K562 (cell line): ENCODE results near the gene RARG. TPM values are rescaled to one million over a fixed set of nuclear protein-coding genes. Genes with fewer than 3 reads are reported as not detected.
"Not testable (repeated sequence)": the region's sequence is repeated elsewhere in the genome, so short reads cannot be mapped to it uniquely, and the experiment has no call there.

Experiments used
- ATAC-seq: fragments of 200-7000 bp; cut with Tn5 transposase; 3 replicates; pipeline ENCODE4 v1.9.1; 2020; ENCODE audit warnings: moderate library complexity
- BruUV-seq: library from RNA; stranded (reverse); fragments of 400-500 nt; replicated peaks from 2 replicates; lab custom pipeline; 2021; lab: Mats Ljungman, UMichigan
- CTCF ChIA-PET: fragments of 300-600 bp; formaldehyde crosslinking; extraction: SDS; loops from one replicate; lab custom pipeline; 2021; ENCODE audit warnings: low intra/inter-chr PET ratio; lab: Yijun Ruan, JAX
- POLR2A ChIA-PET: fragments of 300-600, 350-650 bp; sonication (Branson Sonifier 250); formaldehyde crosslinking; extraction: SDS; loops from one replicate; lab custom pipeline; 2021; ENCODE audit warnings: antibody characterized with exemption, inconsistent platforms; lab: Yijun Ruan, JAX
- DNase-seq, 4 experiments: peaks; one replicate each; pipeline versions ENCODE4 v3.0.0 to v3.0.0-alpha.2; 2011 to 2018; ENCODE audit warnings: low spot score in 3 of 4, mixed read lengths in 3 of 4; ENCODE audit errors: extremely low read depth in 1 of 4
- FAIRE-seq: peaks from 2 replicates; lab custom pipeline; 2011; peaks lifted over from hg19 to GRCh38; lab: Jason Lieb, UNC
- H2AFZ ChIP-seq: 2 replicates; pipeline ENCODE4 v1.6.0; 2011; ENCODE audit warnings: low read depth, low read length, control low read depth, inconsistent platforms
- H3K27ac ChIP-seq: fragments of 200-600 bp; 3 replicates; pipeline ENCODE4 v1.8.0; 2011; ENCODE audit warnings: low read depth, mild to moderate bottlenecking, control low read depth, inconsistent platforms, low read length, moderate library complexity, mixed read lengths; ENCODE audit errors: extremely low read depth
- H3K27me3 ChIP-seq, 2 experiments: fragments of 300-600 bp in 1 of 2; 2 replicates in 1 of 2; 3 replicates in 1 of 2; pipeline versions ENCODE4 v1.6.0 to v1.8.0; 2011; ENCODE audit warnings: inconsistent platforms in 2 of 2, low read length in 2 of 2, mild to moderate bottlenecking in 1 of 2, mixed read lengths in 1 of 2, moderate library complexity in 1 of 2; ENCODE audit not compliant: control insufficient read depth in 2 of 2, insufficient read depth in 2 of 2
- H3K36me3 ChIP-seq: fragments of 300-600 bp; 3 replicates; pipeline ENCODE4 v1.8.0; 2011; ENCODE audit warnings: mild to moderate bottlenecking, low read length, inconsistent platforms; ENCODE audit not compliant: control insufficient read depth, insufficient read depth
- H3K4me1 ChIP-seq, 2 experiments: fragments of 200-600 bp in 1 of 2; replicated peaks in 1 of 2; 2 replicates in 1 of 2; 3 replicates in 1 of 2; pipeline versions ENCODE4 v1.5.1 to v1.8.0; 2011; ENCODE audit warnings: inconsistent platforms in 2 of 2, low read length in 2 of 2, mild to moderate bottlenecking in 1 of 2, mixed read lengths in 1 of 2, moderate library complexity in 1 of 2; ENCODE audit not compliant: control insufficient read depth in 2 of 2, insufficient read depth in 2 of 2
- H3K4me2 ChIP-seq: 2 replicates; pipeline ENCODE4 v1.6.1; 2011; ENCODE audit warnings: low read length, control low read depth, inconsistent platforms, mixed read lengths; ENCODE audit not compliant: insufficient read depth
- H3K4me3 ChIP-seq: fragments of 200-600 bp; sonication (generic), shearing (Covaris generic); 2 replicates; pipeline ENCODE4 v1.5.1; 2016; ENCODE audit warnings: control low read depth, inconsistent platforms
- H3K79me2 ChIP-seq: fragments of 200-600 bp; 3 replicates; pipeline ENCODE4 v1.8.0; 2011; ENCODE audit warnings: low read length, inconsistent platforms; ENCODE audit not compliant: control insufficient read depth, insufficient read depth
- H3K9ac ChIP-seq, 2 experiments: 2 replicates each; pipeline versions ENCODE4 v1.6.0 to v1.6.1; 2011; ENCODE audit warnings: low read depth in 2 of 2, low read length in 2 of 2, control low read depth in 1 of 2, inconsistent platforms in 1 of 2, mild to moderate bottlenecking in 1 of 2, mixed read lengths in 1 of 2; ENCODE audit not compliant: insufficient read depth in 1 of 2
- H3K9me1 ChIP-seq: one replicate; pipeline ENCODE4 v1.6.0; 2011; ENCODE audit warnings: inconsistent platforms, mild to moderate bottlenecking, low read length, moderate library complexity; ENCODE audit not compliant: control insufficient read depth, insufficient read depth
- H3K9me3 ChIP-seq: replicated peaks from 2 replicates; pipeline ENCODE4 v1.5.1; 2011; ENCODE audit warnings: low read depth, low read length, inconsistent platforms; ENCODE audit not compliant: control insufficient read depth, insufficient read depth
- H4K20me1 ChIP-seq: replicated peaks from 2 replicates; pipeline ENCODE4 v1.6.1; 2011; ENCODE audit warnings: low read length, inconsistent platforms, mixed read lengths; ENCODE audit not compliant: control insufficient read depth, insufficient read depth
- ETV6 ChIP-seq, 3 experiments: fragments of 150-350 bp in 1 of 3; sonication (generic) in 1 of 3; formaldehyde crosslinking in 1 of 3; IDR thresholded peaks; 2 replicates each; pipeline versions ENCODE4 v1.6.1 to v1.8.0; 2014 to 2022; ENCODE audit warnings: borderline replicate concordance in 2 of 3, low read depth in 2 of 3, antibody characterized with exemption in 1 of 3, low read length in 1 of 3, mild to moderate bottlenecking in 1 of 3, missing genetic modification reagents in 1 of 3
- MEF2D ChIP-seq: conservative IDR thresholded peaks from 2 replicates; pipeline ENCODE4 v1.6.1; 2016; ENCODE audit warnings: low read depth, missing genetic modification characterization, missing compliant biosample characterization
- NR1H2 ChIP-seq: sonication (generic); formaldehyde crosslinking; IDR thresholded peaks from 2 replicates; pipeline ENCODE4 v1.4.0; 2020; ENCODE audit warnings: mild to moderate bottlenecking, missing genetic modification reagents
- RBM17 ChIP-seq: fragments of 200-400 bp; formaldehyde crosslinking; IDR thresholded peaks from 2 replicates; pipeline ENCODE4 v1.6.1; 2017; ENCODE audit warnings: low read depth, mild to moderate bottlenecking, low read length, borderline replicate concordance
- SPI1 ChIP-seq: IDR thresholded peaks from 2 replicates; pipeline ENCODE4 v1.6.1; 2011; ENCODE audit warnings: low read depth, low read length, control low read depth, borderline replicate concordance
- ZFP1 ChIP-seq: fragments of 450-650 bp; formaldehyde crosslinking; IDR thresholded peaks from 2 replicates; pipeline ENCODE4 v1.4.0; 2020; ENCODE audit warnings: mild to moderate bottlenecking, mixed read lengths
- ZNF263 ChIP-seq: sonication (generic); formaldehyde crosslinking; IDR thresholded peaks from 2 replicates; pipeline ENCODE4 v1.8.0; 2022; ENCODE audit warnings: mild to moderate bottlenecking, missing genetic modification reagents, borderline replicate concordance
- WGBS: fragments of 100-300 bp; shearing (Covaris generic); methylation state at CpG from one replicate; pipeline ENCODE4 v1.1.6; 2016; ENCODE audit warnings: low coverage, mixed read lengths; ENCODE audit not compliant: insufficient coverage; ENCODE audit errors: missing lambda C conversion rate; 5-methylcytosine and 5-hydroxymethylcytosine counted together
- in situ Hi-C: fragments of 300-500 bp; cut with MboI; formaldehyde crosslinking; loops from 4 replicates; pipeline ENCODE4 v1.15.0; 2018; ENCODE audit warnings: inconsistent platforms, mixed read lengths
- intact Hi-C: fragments of 100-400 bp; cut with micrococcal nuclease; formaldehyde crosslinking; loops from 2 replicates; pipeline ENCODE4 v1.14.2; 2022
- polyA plus RNA-seq, 8 experiments: library from polyadenylated mRNA; depleted of rRNA in 4 of 8; stranded (reverse) in 5 of 8; unstranded in 3 of 8; fragments of >200 nt; fragmentation: Nextera tagmentation in 2 of 8; fragmentation: Illumina TruSeq in 1 of 8; extraction: Ambion mirVana in 2 of 8; extraction: Trizol in 1 of 8; gene quantifications; 2 replicates each; pipeline versions ENCODE4 v1.2.1 to v1.2.3, GENCODE V29; 2011 to 2014; ENCODE audit warnings: inconsistent platforms in 1 of 8, missing spikeins in 1 of 8
- total RNA-seq, 7 experiments: library from RNA; depleted of rRNA in 6 of 7; stranded (reverse); fragments of >200 nt in 6 of 7; fragmentation: Illumina TruSeq in 2 of 7; extraction: Trizol in 2 of 7; gene quantifications; 2 replicates each; pipeline versions ENCODE4 v1.2.1 to v1.2.3, GENCODE V29; 2011 to 2021; ENCODE audit warnings: low replicate concordance in 1 of 7
- TF ChIP-seq, protein P1 (sequence below): fragments of 250-450 bp; sonication (Bioruptor Pico); IDR thresholded peaks from 2 replicates; pipeline ENCODE4 v1.8.0; 2021; ENCODE audit warnings: borderline replicate concordance, mild to moderate bottlenecking, moderate library complexity; ENCODE audit not compliant: poor library complexity, severe bottlenecking

RARG gene
- total and polyA plus RNA-seq, 9 of the 15 experiments (the other 6 are each of a cell fraction or from before 2014, with no cell fraction given) = 0.18 to 7.6 (median 3.8) TPM

DNA sequence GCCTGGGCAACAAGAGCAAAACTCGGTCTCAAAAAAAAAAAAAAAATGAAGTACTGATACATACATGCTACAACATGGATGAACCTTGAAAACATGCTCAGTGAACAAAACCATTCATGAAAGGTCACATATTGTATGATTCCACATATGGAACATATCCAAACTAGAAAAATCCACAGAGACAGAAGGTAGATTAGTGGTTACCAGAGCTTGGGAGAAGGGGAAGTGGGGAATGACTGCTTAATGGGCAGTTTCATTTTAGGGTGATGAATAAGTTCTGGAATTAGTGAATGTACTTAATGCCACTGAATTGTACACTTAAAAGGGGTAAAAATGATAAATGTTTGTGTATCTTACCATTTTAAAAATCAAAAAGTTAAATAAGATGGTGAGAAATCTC, 27.7 kb downstream of the RARG start:
- Histone ChIP-seq H3K9me1 (no peaks in the 10 kb centered on the region), H3K9ac (no peak overlapping the region), H3K27ac (no peak overlapping the region), H3K4me2 (no peak overlapping the region), H3K27me3 (no peaks in the 10 kb centered on the region), H3K36me3 (no peaks in the 10 kb centered on the region), H3K9me3 (no peaks in the 10 kb centered on the region), H3K4me3 (no peak overlapping the region), H2AFZ (no peak overlapping the region), H3K4me1 (peaks cover 31 to 34% of the 10 kb centered on the region in 2 experiments; a peak in 4 of 5 replicates), H4K20me1 (no peaks in the 10 kb centered on the region), H3K79me2 (no peaks in the 10 kb centered on the region)
- FAIRE-seq = no peak
- CTCF ChIA-PET = no interaction called here
- BruUV-seq = no TSS peak
- 100% methylated on average over 1 of the region's 1 CpG for WGBS
- no peak for ATAC-seq
- in situ Hi-C loops = loop anchor here (10.0 kb wide), 1 partner anchor 140 kb away; no protein-coding TSS in a partner anchor
- POLR2A ChIA-PET = interaction anchor here (1.0 kb wide), 1 partner anchor 66 kb away, joined by 4 read pairs; no protein-coding TSS in a partner anchor
- intact Hi-C loops = no loop called here
- DNase-seq = no peak
- peak; percentile 15; the same call in 1 of the 2 replicates for TF ChIP-seq SPI1
- no peak for TF ChIP-seq ZNF263 (CRISPR knock-in tag)
- TF ChIP-seq RBM17 = no peak
- TF ChIP-seq ETV6 (IDR thresholded peaks at IDR 0.05; ENCODE audit: borderline replicate concordance in 1 of 2, low read depth in 2 of 2, low read length in 1 of 2) = no peak
- no peak for TF ChIP-seq ETV6 (CRISPR knock-in tag; IDR thresholded peaks at IDR 0.05; ENCODE audit: borderline replicate concordance)
- TF ChIP-seq MEF2D (tag) = no peak
- TF ChIP-seq NR1H2 (CRISPR knock-in tag) = no peak
- no peak for TF ChIP-seq ZFP1 (CRISPR knock-in tag)
- TF ChIP-seq, protein P1, sequence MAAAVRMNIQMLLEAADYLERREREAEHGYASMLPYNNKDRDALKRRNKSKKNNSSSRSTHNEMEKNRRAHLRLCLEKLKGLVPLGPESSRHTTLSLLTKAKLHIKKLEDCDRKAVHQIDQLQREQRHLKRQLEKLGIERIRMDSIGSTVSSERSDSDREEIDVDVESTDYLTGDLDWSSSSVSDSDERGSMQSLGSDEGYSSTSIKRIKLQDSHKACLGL = no peak

DNA sequence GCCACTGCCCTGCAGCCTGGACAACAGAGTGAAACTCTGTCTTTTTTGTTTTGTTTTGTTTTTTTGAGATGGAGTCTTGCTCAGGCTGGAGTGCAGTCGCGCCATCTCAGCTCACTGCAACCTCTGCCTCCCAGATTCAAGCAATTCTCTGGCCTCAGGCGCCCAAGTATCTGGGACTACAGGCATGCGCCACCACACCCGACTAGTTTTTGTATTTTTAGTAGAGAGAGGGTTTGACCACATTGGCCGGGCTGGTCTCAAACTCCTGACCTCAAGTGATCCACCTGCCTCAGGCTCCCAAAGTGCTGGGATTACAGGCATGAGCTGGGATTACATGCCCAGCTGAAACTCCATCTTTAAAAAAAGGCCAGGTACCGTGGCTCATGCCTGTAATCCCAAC, 29.7 kb downstream of the RARG start:
- BruUV-seq, H3K9ac ChIP-seq, H3K27ac ChIP-seq, H3K9me1 ChIP-seq, H3K36me3 ChIP-seq, FAIRE-seq, H4K20me1 ChIP-seq, H3K9me3 ChIP-seq, H3K4me2 ChIP-seq, H3K79me2 ChIP-seq, H2AFZ ChIP-seq, DNase-seq, intact Hi-C loops, H3K4me3 ChIP-seq, H3K27me3 ChIP-seq, ATAC-seq, CTCF ChIA-PET: not testable (repeated sequence)
- POLR2A ChIA-PET = interaction anchor here (0.8 to 2.5 kb wide), 3 partner anchors 12 to 18 kb away, joined by 3 to 5 read pairs (median 4); no protein-coding TSS in a partner anchor
- WGBS = 73% methylated on average over 7 of the region's 7 CpGs
- peaks cover 29 to 35% of the 10 kb centered on the region in 2 experiments; a peak in 4 of 5 replicates for H3K4me1 ChIP-seq
- in situ Hi-C loops = loop anchor here (10.0 kb wide), 1 partner anchor 138 kb away; no protein-coding TSS in a partner anchor
